Measurements from ENCODE around the gene SARM1. TPM values are rescaled to one million over a fixed set of nuclear protein-coding genes. Genes with fewer than 3 reads are reported as not detected.

SARM1 gene
- polyA plus RNA-seq, 4 donors: 11.3 to 14.0 (median 12.0) TPM

DNA sequence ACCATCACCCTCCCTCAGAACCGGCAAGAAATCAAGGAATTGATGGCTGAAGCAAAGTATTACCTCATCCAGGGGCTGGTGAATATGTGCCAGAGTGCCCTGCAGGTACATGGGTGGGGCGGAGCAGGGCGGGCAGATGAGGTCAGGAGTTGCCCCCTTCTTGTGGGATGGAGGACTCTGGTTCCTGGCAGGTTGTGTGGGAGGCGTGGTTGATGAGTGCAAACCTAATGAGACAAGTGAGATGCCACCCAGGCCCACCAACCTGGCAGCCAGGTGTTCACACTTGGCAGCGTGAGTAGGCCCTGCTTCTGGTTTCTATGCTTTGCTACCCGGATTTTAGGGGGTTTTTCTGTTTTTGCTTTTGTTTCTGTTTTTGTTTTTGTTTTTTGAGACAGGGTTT is 31.1 kb upstream of the SARM1 start:
- no peak for DNase-seq (ENCODE audit: low read depth in 4 of 4, low spot score in 3 of 4)

DNA sequence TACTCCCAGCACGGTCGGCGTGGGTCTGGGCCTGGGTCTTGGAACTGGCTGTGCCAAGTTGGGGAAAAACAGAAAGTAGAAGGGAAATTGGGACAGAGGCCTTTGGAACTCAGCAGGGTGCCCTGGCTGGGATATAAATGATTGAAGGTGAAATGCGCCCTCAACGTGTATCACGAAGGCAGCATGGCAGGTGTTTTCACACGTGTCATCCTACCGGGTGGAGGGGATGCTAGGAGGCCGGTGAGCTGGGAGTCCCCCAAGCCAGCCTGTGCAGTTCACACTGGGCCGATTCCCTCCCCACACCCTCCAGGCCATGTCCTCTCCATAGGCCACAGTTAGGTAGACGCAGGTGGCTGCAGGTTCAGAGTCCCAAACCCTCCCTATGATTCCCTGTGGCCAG is 30.0 kb upstream of the SARM1 start:
- DNase-seq (ENCODE audit: low read depth in 4 of 4, low spot score in 3 of 4): no peak

DNA sequence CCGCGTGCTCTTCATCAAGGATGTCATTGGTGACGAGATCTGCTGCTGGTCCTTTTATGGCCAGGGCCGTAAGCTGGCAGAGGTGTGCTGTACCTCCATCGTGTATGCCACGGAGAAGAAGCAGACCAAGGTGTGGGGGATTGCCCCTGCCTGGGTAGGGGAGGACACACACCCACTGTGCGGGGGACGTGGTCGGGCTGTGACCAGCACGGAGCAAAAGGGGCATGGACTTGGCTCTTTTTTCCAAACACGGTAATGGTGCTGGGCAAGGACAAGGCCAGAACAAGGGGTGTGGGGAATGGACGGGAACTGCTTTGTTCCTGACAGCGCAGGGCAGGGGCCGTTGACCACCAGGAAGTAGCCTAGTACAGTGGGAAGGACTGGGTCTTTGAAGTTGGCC is 29.2 kb upstream of the SARM1 start:
- DNase-seq (ENCODE audit: low read depth in 4 of 4, low spot score in 3 of 4): no peak

DNA sequence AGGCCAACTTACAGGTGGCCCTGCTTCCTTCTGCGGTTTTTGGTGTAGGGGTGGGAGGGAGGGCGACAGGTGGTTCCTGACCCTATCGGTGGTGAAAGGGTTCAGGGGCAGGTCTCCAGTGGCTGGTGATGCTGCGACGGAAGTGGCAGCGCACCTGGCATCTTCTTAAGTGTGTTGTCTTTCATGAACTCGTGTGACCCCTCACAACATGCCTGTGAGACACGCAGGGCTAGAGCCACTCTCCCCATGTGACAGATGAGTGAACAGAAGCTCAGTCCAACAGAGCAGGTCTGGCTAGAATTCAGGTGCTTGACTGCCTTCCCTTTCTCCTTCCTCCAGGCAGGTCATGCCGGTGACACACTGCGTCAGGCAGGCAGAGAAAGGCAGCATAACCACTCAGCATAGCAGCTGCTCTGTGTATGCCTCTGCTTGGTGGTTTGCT is 28.0 kb upstream of the SARM1 start:
- no peak for DNase-seq (ENCODE audit: low read depth in 4 of 4, low spot score in 3 of 4)

DNA sequence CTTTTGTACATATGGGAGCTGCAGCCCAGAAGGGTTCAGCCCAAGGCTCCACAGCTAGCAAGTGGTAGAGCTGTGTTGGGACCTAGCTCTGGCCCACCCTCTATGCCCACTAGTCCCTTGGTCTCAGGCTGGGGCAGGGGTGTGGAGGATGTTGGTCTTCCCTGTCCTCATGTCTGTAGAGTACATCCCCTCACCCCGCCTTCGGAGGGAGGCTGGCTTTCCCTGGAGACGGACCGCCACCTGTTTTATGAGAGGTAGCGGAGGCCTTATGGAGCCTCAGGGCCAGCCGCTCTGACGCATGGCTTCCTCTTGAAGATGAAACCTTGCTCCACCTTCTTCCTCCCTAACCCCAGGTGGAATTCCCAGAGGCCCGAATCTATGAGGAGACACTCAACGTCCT is 27.5 kb upstream of the SARM1 start:
- DNase-seq (ENCODE audit: low read depth in 4 of 4, low spot score in 3 of 4): no peak

DNA sequence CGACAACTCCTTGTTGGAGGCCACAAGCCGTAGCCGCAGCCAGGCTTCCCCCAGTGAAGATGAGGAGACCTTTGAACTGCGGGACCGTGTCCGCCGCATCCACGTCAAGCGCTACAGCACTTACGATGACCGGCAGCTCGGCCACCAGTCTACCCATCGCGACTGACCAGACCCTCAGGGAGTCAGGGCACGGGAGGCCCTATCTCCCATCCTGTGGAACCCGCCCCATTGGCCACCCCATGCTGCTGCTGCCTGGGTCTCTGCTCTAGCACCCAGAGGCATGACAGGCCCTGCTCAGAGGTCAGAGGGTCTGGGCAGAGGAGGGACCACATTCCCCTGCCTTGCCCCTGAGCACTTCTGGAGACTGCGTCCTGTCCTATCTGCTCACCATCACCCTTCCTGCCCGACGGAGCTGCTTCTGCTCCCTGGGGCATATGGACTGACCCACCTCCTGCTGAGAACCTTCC is 27.0 kb upstream of the SARM1 start:
- DNase-seq (ENCODE audit: low read depth in 4 of 4, low spot score in 3 of 4): no peak

DNA sequence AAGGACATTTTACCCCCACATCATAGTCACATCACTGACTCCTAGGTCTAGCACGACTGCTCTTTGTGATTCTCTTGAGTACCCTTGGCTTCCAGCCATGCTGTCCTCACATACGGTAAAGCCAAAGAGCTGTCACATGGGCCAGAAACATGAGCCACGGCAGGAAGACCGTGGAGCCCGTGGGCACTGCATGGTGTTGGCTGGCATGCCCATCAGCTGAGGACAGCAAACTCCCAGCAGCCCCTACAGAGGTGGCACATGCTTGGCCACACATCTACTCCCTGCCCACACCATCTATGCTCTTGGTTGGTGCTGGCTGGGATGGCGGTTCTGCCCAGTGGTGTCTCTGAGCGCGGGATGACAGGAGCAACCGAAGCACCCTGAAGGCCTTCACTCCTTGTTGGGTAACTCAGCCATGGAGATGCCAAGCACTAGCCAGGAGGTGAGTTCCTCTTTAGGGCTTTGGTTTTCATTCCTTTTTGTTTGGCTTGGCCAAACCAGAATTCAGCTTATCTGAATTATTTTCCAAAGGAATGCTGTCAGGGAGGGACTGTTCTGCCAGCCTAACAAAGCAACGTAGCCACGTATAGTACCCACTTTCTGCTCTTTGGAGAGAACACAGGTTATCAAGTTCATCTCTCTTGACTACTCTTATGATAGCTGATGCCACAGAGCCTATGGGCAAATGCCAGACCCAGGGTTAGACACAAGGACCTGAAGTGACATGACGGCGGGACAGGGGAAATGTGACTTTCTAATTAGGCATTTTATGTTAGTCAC is 25.9 kb upstream of the SARM1 start:
- DNase-seq (ENCODE audit: low read depth in 4 of 4, low spot score in 3 of 4): no peak

DNA sequence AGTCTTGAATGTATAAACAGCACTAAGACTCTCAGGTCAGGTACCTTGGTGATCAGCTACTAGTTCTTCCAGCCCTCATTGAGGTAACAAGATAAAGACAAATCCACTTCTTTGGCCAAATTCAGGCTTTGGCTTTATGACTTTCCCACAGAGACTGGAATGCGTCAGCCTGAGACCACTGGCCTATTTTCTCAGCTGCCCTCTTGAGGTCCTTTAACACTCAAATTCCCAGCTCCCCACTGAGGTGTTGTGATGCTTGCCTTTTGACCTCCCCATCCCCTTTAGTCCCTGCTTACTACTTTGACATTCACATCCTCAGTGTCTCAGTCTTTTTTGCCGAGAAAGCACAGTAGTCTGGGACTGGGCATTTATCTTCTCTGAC is 25.3 kb upstream of the SARM1 start:
- no peak for DNase-seq (ENCODE audit: low read depth in 4 of 4, low spot score in 3 of 4)

DNA sequence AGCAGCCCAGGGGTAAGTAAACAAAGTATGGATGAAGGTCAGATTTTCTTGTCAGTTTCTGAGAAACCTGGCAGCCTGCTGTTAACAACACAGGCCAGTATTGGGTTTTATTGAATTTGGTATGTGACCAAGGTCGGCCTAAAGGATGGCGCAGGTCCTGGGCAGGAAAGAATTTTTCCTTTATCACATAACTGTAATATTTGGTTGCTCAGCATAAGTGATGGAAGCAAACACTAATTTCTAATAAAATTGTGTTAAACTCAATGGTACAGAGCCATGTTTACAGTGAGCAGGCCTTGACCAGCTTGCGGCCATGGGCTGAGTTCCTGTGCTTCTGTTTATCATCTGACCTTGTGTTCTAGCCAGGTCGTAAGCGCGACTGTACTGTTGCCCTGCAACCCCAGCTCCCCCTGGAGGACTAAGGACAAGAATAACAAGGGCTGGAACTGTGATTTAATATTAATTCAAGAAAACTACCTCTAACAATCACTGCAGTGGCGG is 24.7 kb upstream of the SARM1 start:
- DNase-seq (ENCODE audit: low read depth in 4 of 4, low spot score in 3 of 4): no peak

DNA sequence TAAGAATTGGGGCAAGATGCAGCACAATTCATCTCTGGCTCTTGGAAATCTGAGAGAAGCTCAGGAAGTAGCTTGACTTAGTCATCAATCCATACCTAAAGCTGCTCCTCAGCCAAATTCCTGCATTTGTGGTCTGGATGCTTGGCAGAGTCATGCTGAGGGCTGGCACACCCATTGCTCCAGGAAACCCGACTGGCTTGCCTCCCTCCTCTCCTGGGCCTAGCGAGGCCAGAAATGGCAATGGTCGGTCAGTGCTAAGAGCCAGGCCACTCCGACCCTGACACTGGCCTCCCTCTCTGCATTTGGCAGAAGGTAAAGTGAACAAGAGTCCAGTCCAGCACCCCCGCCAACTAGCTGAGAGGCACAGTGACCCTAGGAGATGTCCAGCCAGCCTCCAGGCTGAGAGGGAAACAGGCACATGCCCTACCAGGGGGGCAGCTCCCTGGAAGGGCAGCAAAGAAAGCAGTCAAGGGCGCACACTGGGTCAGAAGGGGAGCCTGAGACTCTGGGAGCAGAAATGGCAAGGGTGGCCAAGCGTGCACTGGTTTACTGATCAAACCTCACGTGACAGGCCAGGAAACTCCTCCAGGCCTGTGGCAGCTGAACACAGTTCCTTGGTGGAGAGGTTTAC is 24.1 kb upstream of the SARM1 start:
- no peak for DNase-seq (ENCODE audit: low read depth in 4 of 4, low spot score in 3 of 4)

DNA sequence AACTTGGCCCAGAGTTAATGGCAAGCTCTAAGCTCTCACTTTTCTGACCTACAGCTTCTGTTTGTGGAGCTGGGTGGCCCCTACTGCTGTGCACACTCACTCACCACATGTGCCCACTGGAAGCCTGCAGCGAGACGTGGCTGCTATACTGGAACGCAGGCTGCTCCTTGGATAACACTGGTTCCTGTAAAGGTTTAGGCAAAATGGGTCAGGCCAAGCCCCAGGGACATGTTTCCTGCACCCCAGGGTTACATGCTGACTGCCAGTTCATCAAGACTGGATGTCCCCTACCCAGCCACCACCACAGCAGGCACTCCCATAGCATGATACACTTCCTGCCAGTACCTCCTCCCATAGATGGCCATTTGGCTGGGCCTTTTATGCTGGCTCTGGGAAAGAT is 22.5 kb upstream of the SARM1 start:
- no peak for DNase-seq (ENCODE audit: low read depth in 4 of 4, low spot score in 3 of 4)

DNA sequence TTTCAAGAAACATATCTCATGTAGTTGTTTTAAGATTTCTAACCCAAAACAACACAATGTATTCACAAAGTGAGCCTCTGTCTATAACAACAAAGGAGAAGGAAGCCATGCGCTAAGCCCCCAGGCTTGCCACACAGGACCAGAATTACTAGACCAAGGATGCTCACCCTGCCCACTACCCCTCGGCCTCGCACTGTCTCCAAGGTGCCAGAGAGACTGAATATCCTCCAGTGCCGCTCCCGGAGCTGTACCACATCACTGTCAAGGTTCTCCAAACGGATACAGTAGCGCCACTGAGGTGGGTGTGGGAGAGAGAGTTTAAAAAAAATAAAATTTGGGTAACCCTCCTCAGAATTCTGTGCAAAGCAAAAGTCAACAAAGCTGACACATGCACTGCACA is 21.2 kb upstream of the SARM1 start:
- DNase-seq (ENCODE audit: low read depth in 4 of 4, low spot score in 3 of 4): no peak

DNA sequence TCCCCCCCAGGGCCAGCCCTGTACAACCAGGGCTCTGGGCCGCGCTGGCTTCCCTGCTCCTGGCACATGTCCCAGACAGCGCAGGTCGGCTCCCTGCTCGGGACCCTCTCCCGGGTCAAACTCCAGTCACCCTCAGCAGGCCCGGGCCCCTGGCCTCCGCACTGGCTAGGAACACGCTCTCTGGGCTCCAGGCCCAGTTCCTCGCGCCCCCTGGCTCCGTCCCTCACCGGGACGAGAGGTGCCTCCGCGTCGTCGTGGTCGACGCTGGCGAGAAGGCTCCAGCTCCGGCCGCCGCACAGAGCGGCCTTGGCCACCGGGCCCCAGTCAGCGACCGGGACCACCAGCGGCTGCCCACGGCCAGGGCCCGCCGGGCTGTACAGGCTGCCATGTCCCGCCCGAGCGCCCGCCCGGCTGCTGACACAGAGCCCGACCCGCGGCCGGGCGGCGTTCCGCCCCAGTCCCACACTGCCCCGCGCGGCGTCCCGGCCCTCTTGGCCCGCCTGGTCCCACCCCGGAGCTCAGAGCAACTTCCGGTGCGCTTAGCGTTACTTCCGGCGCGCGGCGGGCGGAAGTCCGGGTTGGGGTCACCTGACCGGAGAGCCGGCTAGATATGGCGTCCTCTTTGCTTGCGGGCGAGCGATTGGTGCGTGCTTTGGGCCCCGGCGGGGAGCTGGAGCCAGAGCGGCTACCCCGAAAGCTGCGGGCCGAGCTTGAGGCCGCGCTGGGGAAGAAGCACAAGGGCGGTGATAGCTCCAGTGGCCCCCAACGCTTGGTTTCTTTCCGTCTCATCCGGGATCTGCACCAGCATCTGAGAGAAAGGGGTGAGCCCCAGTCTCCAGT is 14.2 kb upstream of the SARM1 start, which contains the start of gene POLDIP2:
POLDIP2 (minus strand) TSS at position 467 of the 840 bp plus-strand sequence; CDS start at position 388, 79 bp downstream.
- DNase-seq (ENCODE audit: low read depth in 4 of 4, low spot score in 3 of 4): peak; percentile 87 to 89 (median 88)

DNA sequence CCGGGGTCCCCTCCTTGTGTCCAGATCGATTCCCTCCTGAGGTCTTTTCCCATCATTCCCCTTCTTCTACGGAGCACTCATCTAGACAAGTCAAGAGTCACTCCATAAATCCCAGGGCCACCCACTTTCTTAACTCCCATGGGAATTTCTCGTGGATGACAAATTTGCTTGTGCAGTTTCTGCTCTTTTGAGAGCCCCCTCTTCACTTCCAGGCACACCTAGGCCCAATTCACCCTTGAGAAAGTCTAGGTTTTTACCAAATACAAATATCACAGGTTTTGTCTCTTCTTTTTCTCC is 13.6 kb upstream of the SARM1 start:
- DNase-seq (ENCODE audit: low read depth in 4 of 4, low spot score in 3 of 4): no peak

DNA sequence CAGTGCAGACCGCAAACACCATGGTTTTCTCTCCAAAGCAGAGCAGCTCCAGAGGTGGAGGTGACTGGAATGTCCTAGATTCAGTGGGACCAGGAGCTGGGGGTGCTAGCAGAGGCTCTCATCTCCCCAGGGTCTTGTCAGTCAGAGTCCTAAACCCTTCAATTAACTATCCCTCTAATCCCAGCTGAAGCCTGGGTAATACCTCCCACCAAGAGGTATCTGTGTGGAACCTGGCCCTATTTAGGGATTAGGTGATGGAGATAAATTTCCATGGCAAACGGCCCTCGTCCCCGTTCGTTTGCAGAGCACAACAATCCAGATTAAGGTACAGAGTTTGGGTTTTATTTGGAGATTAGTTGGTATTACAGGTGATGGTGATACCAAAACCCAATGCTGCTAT is 8.3 kb upstream of the SARM1 start:
- no peak for DNase-seq (ENCODE audit: low read depth in 4 of 4, low spot score in 3 of 4)

DNA sequence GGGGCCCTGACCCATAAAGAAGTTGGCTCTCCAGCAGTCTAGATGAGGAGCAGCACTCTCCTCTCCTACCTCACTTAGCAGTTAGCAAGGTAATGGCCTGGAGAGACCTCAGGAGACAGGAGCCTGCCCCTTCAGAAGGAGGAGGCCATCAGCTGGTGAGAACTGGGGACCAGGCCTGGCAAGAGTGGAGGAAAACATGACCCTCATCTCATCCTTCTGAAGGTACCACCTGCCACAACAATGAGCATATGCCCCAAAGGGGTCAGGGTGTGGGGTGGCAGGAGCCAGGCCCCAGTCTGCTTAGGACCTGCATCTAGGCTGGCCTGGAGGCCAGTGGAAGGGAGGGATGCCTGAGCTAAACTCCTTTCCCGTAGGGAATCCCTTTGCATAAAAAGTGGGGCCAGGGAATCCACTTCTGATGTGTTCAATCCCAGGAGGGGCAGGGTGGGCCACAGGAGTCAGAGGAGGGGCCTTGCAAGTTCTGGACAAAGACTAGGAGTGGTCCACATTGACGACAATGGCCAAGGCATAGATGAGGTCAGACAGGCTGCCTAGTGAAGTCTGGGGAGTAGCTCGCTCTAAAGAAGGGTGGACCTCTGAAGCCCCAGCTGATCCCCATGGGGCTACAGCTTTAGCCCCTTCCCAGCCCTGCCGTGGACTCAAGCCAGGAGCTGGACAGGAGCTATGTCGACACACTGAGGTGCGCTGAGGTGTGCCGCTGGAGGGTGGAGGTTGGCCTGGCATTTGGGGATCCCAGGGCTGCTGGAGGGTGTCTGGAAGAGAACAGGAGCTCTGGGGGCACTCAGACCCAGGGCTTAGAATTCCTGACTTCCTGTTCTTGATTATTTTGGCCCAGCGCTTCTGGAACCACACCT is 7.5 kb upstream of the SARM1 start:
- no peak for DNase-seq (ENCODE audit: low read depth in 4 of 4, low spot score in 3 of 4)

DNA sequence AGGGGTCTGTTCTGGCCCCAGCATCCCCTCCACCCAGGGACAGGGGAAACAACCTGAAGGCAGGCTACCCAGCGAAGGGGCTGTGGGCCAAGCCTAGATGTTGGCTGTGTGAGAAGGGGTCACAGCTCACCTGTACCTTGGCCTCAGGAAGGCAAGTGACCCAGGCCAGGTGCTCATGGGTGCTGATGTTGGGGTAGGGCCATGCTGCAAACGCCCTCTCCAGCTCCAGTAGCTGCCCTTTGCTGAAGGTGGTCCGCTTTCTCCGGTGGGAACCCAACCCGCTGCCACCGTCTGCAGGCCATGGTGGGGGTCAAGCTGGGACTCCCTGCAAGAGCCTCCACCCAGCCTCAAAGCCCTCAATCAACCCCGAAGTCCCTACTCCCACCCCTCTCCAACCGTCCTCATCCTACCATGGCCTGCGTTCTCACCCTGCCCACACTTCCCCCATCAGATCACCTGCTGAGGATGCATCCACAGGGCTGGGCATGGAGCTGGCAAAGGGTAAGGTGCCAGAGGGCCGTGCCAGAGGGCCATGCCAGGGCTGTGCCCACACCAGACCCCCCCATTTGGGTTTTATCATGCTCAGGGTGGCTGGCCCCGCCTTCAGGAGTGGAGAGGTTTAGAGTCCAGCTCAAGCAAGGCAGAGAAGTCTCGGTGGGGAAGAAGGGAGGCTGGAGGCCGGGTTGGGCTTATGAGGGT is 6.7 kb upstream of the SARM1 start, which contains the start of gene SEBOX:
SEBOX (minus strand) TSS at position 535 of the 699 bp plus-strand sequence; CDS start at position 487, 48 bp downstream.
- no peak for DNase-seq (ENCODE audit: low read depth in 4 of 4, low spot score in 3 of 4)

DNA sequence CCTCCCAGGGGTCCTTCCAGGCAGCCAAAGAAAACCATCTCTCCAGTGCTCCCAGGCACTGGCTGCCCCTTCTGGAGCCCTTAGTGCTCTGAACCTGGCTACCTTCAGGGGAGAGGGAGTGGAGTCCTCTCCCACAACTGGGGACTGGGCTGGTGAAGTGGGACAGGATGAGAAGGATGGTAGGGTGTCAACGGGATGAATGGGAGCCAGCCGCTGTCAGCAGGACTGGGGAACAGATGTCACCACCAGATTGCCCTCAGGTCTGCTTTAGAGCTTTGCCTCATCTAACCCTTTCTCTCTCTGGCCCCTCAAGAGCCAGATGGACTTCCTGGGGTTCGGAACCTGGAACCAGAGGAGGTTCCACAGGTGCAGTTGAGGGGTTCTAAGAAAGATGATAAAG is 6.0 kb upstream of the SARM1 start:
- no peak for DNase-seq (ENCODE audit: low read depth in 4 of 4, low spot score in 3 of 4)

DNA sequence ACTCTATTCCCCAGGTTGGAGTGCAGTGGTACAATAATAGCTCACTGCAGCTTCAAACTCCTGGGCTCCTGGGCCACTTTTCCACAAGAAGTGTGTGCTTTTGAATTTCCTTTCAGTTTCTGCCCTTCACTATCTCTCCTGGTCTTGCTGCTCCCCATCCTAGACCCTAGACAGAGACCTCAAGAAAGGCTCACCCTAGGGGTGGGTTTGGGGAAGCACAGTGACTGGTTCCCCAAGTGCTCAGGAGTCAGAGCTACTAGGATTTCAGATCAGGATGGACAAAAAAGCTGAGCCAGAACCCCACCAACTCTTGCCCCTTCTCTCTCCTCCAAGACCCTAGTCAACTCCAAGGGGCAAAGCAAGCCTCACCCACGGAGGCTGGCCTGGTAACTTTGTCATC is 4.9 kb upstream of the SARM1 start:
- no peak for DNase-seq (ENCODE audit: low read depth in 4 of 4, low spot score in 3 of 4)
